Parathyroid adenoma (tissue), 2 donors: Measurements from ENCODE around the gene PPM1K.

Experiments
- H2AFZ ChIP-seq: fragments of 300-600 bp; sonication (generic); one replicate; pipeline ENCODE4 v1.7.0; 2017; ENCODE audit warnings: antibody characterized with exemption, mild to moderate bottlenecking
- H3K27ac ChIP-seq: fragments of 300-600 bp; sonication (generic); one replicate; pipeline ENCODE4 v1.7.0; 2017
- H3K27me3 ChIP-seq: fragments of 300-600 bp; sonication (generic); one replicate; pipeline ENCODE4 v1.7.0; 2017; ENCODE audit warnings: low read length; ENCODE audit not compliant: control insufficient read depth, insufficient read depth
- H3K36me3 ChIP-seq: fragments of 300-600 bp; sonication (generic); one replicate; pipeline ENCODE4 v1.7.0; 2017; ENCODE audit warnings: low read length; ENCODE audit not compliant: control insufficient read depth, insufficient read depth
- H3K4me1 ChIP-seq: fragments of 300-600 bp; sonication (generic); one replicate; pipeline ENCODE4 v1.7.0; 2017; ENCODE audit warnings: control low read depth
- H3K4me2 ChIP-seq: fragments of 300-600 bp; sonication (generic); one replicate; pipeline ENCODE4 v1.7.0; 2017; ENCODE audit warnings: low read length
- H3K4me3 ChIP-seq: fragments of 300-600 bp; sonication (generic); one replicate; pipeline ENCODE4 v1.7.0; 2017; ENCODE audit warnings: low read depth, low read length
- H3K79me2 ChIP-seq: fragments of 300-600 bp; sonication (generic); one replicate; pipeline ENCODE4 v1.7.0; 2017; ENCODE audit warnings: control low read depth
- H3K9ac ChIP-seq: fragments of 300-600 bp; sonication (generic); one replicate; pipeline ENCODE4 v1.7.0; 2017; ENCODE audit warnings: mild to moderate bottlenecking
- H3K9me3 ChIP-seq: fragments of 300-600 bp; sonication (generic); one replicate; pipeline ENCODE4 v1.7.0; 2017; ENCODE audit warnings: low read length; ENCODE audit not compliant: control insufficient read depth
- TF ChIP-seq, protein P1 (sequence below): fragments of 300-600 bp; sonication (generic); IDR thresholded peaks from one replicate; pipeline ENCODE4 v1.7.0; 2017; ENCODE audit warnings: antibody characterized with exemption, mild to moderate bottlenecking
- donor health status: primary hyperparathyroidism.

The PPM1K gene

DNA sequence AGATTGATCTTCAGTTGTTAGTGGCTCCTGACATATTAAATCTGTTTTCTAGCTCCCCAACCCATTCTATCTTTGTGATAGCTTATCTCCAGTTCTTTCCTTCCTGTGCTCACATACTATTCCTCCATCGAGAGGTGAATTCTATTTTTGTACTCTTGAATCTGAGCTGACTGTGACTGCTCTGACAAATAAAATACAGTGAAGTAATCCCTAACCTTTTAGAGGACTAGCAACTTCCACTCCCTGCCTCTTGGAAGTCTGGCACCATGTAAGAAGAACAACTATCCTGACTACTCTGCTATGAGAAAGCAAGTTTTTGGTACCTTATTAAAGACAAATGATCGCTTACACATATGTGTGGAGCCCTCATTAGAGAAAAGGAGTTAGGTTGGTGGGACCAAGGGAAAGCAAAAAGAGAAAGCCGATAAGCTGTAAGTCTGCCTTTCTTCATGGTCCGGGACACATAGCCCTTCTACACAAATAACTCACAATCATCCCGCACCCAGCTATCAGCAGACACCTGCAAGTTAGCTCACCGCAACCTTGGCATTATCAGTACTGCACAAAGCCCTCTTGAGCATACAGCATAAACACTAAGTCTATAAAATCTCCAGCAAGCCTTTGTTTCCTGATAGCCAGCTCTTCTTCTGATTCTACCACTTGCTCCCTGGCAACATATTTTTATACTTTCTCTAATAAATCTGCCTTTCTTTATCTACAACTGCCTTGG lies 13.5 kb upstream of the PPM1K start:
- Histone ChIP-seq H3K79me2 (no peaks in the 10 kb centered on the region), H3K36me3 (no peaks in the 10 kb centered on the region), H3K4me1 (no peaks in the 10 kb centered on the region), H3K27me3 (no peaks in the 10 kb centered on the region), H3K27ac (no peak overlapping the region), H2AFZ (no peak overlapping the region), H3K9ac (no peak overlapping the region), H3K9me3 (no peaks in the 10 kb centered on the region), H3K4me3 (no peak overlapping the region), H3K4me2 (no peak overlapping the region)
- TF ChIP-seq, protein P1, sequence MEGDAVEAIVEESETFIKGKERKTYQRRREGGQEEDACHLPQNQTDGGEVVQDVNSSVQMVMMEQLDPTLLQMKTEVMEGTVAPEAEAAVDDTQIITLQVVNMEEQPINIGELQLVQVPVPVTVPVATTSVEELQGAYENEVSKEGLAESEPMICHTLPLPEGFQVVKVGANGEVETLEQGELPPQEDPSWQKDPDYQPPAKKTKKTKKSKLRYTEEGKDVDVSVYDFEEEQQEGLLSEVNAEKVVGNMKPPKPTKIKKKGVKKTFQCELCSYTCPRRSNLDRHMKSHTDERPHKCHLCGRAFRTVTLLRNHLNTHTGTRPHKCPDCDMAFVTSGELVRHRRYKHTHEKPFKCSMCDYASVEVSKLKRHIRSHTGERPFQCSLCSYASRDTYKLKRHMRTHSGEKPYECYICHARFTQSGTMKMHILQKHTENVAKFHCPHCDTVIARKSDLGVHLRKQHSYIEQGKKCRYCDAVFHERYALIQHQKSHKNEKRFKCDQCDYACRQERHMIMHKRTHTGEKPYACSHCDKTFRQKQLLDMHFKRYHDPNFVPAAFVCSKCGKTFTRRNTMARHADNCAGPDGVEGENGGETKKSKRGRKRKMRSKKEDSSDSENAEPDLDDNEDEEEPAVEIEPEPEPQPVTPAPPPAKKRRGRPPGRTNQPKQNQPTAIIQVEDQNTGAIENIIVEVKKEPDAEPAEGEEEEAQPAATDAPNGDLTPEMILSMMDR, result no peak

DNA sequence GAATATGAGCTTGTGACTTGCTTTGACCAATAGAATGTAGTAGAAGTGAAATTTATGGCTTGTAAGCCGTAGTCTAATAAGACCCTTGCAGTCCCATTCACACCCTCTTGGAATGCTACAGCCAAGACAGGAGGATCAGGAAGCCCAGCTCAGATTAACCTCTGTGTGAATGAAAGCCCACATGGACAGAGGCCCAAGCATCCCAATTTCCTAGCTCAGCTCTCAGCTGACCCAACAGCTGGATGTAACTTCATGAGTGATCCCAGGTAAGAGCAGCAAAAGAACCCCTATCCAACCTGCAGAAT lies 12.8 kb upstream of the PPM1K start:
- H3K27me3 ChIP-seq, result no peaks in the 10 kb centered on the region
- TF ChIP-seq, protein P1, result no peak
- H3K4me2 ChIP-seq, result no peak overlapping the region
- H3K36me3 ChIP-seq, result no peaks in the 10 kb centered on the region
- H3K4me1 ChIP-seq, result no peaks in the 10 kb centered on the region
- no peak overlapping the region for H3K9ac ChIP-seq
- H3K27ac ChIP-seq, result no peak overlapping the region
- H2AFZ ChIP-seq, result no peak overlapping the region
- H3K4me3 ChIP-seq, result no peak overlapping the region
- H3K79me2 ChIP-seq, result no peaks in the 10 kb centered on the region
- no peaks in the 10 kb centered on the region for H3K9me3 ChIP-seq

DNA sequence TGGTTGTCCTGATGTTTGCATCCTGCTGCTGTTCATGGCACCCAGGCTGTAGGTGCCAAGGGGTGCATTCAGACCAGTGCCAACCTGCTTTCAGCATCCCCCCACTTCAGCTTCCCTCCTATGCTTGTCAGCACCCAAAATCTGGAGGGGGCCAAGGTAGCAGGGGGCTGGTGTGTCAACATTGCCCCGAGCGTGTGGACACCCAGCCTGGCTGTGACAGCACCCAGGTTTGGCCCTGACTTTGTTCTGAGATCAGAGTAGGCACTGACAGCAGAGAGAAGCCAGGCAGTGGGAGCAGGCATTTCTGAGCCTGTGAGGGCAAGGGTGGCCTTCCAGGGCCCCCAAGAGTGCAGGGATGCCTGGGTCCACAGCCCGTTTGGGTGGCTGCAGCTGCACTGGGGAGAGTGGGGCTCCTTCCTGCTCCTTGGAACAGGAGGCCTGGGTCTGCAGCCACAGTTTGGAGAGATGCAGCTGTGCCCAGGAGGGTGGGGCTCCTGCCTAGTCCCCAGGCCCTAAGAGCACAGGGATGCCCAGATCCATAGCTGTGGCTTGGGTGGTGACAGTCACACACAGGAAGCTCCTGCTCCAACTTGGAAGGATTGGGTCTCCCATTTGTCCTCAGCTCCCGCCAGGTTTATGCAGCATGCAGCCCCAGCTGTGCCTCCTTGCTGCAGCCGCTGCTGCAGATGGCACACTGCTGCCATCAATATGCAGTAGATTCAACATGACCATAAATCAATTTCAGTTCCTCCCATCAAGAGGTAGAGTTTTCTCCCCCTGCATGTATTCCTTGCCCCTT lies 12.3 kb upstream of the PPM1K start:
- no peak overlapping the region for H2AFZ ChIP-seq
- no peaks in the 10 kb centered on the region for H3K27me3 ChIP-seq
- TF ChIP-seq, protein P1, result no peak
- no peak overlapping the region for H3K4me3 ChIP-seq
- H3K36me3 ChIP-seq, result no peaks in the 10 kb centered on the region
- no peaks in the 10 kb centered on the region for H3K9me3 ChIP-seq
- no peaks in the 10 kb centered on the region for H3K4me1 ChIP-seq
- H3K4me2 ChIP-seq, result no peak overlapping the region
- no peak overlapping the region for H3K27ac ChIP-seq
- H3K79me2 ChIP-seq, result no peaks in the 10 kb centered on the region
- H3K9ac ChIP-seq, result no peak overlapping the region

DNA sequence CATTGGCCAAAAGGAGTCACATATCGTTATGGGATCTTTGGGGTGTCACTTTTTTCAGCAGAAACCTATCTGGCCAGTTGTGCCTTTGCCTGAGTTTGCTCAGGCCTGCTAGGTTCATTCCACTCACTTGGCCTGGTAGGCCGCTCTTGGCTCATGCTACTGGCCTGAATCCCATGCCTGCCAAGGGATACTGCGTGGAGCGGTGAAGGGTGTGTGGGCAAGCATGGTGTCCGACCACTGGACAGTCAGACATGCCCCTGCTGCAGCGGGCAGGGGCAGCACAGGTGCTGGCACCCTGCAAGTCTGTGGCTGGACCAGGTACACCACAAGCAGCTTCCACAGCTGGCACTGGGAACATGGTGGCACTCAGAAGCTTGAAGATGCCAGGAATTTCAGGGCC lies 11.3 kb upstream of the PPM1K start:
- TF ChIP-seq, protein P1, result no peak
- Histone ChIP-seq H2AFZ (no peak overlapping the region), H3K79me2 (no peaks in the 10 kb centered on the region), H3K4me1 (no peaks in the 10 kb centered on the region), H3K4me3 (no peak overlapping the region), H3K9me3 (no peaks in the 10 kb centered on the region), H3K4me2 (no peak overlapping the region), H3K36me3 (no peaks in the 10 kb centered on the region), H3K27ac (no peak overlapping the region), H3K27me3 (no peaks in the 10 kb centered on the region), H3K9ac (no peak overlapping the region)
